Measurements from ENCODE around the gene HNRNPL. TPM values are rescaled to one million over a fixed set of nuclear protein-coding genes. Genes with fewer than 3 reads are reported as not detected.
"Not testable (repeated sequence)": the region's sequence is repeated elsewhere in the genome, so short reads cannot be mapped to it uniquely, and the experiment has no call there.

HNRNPL gene
- total RNA-seq, 1 donor from 2014 or later, result 190 TPM

GRCh38 chr19:38869160-38869835, 19.5 kb upstream of the HNRNPL start:
- no peaks in the 10 kb centered on the region for H3K36me3 ChIP-seq
- no peaks in the 10 kb centered on the region for H3K27me3 ChIP-seq
- no peaks in the 10 kb centered on the region for H3K9me3 ChIP-seq
- H3K27ac ChIP-seq, result peak overlapping the region; percentile 60
- no peak for DNase-seq (ENCODE audit: extremely low spot score in 2 of 2)
- H3K4me3 ChIP-seq, result peak overlapping the region; percentile 49 to 53
- intact Hi-C loops (cut with DNase I), result no loop called here
- peaks cover 20% of the 10 kb centered on the region for H3K4me1 ChIP-seq
- TF ChIP-seq POLR2AphosphoS5 (IDR thresholded peaks at IDR 0.05; ENCODE audit: insufficient read depth in 1 of 2, low read depth in 1 of 2) (no peak), POLR2A (IDR thresholded peaks at IDR 0.05) (no peak), CTCF (IDR thresholded peaks at IDR 0.05) (no peak)

DNA sequence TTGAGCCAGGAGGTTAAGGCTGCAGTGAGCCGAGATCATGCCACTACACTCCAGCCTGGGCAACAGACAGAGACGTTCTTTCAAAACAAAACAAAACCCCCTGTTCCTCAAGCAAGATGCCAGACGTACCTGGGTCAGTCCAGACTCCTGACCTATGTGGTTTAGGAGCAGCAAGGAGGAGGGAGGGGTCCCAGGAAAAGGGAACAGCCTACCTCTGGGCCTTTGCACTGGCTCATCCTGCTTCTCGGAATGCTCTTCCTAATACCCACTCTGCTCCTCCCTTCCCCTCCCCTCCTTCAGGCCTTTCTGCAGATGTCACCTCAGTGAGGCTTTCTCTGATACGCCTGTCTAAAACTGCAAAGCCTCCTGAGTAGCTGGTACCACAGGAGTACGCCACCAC, 18.8 kb upstream of the HNRNPL start:
- Histone ChIP-seq H3K4me1 (peaks cover 27% of the 10 kb centered on the region), H3K9me3 (no peaks in the 10 kb centered on the region), H3K27ac (no peak overlapping the region), H3K36me3 (no peaks in the 10 kb centered on the region), H3K4me3 (no peak overlapping the region), H3K27me3 (no peaks in the 10 kb centered on the region)
- no peak for DNase-seq (ENCODE audit: extremely low spot score in 2 of 2)
- no peak for TF ChIP-seq POLR2AphosphoS5 (IDR thresholded peaks at IDR 0.05; ENCODE audit: insufficient read depth in 1 of 2, low read depth in 1 of 2)
- TF ChIP-seq POLR2A (IDR thresholded peaks at IDR 0.05), result no peak
- TF ChIP-seq CTCF (IDR thresholded peaks at IDR 0.05), result no peak
- intact Hi-C loops (cut with DNase I), result no loop called here

DNA sequence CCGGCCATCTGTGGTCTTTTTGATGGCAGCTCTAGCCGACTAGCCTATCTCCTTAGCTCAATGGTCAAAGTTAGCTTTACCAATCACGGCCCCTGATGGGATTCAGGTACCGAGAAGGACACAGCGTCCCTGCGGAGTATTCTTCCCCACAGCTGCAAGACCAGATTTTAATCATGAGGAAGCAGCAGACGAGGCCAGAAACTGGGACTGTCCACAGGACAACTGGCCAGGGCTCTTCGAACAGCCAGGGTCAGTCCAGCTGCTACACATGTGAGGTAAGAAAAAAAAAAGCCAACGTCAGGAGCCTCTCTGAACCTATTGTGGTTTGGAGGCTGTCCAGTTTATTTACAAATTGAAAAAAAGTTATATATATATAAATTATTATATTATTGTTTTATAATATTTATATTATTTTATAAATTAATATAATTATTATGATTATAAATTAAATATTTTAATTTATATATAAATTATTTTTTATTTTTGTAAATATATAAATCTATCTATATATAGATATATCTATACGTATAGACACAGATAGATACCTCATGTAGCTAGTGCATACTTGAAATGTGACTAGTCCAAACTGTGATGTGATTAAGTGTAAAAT, 17.5 kb upstream of the HNRNPL start:
- intact Hi-C loops (cut with DNase I), result no loop called here
- Histone ChIP-seq H3K27ac (no peak overlapping the region), H3K9me3 (no peaks in the 10 kb centered on the region), H3K4me3 (no peak overlapping the region), H3K36me3 (no peaks in the 10 kb centered on the region), H3K4me1 (peaks cover 40% of the 10 kb centered on the region), H3K27me3 (no peaks in the 10 kb centered on the region)
- DNase-seq (ENCODE audit: extremely low spot score in 2 of 2), result no peak
- no peak for TF ChIP-seq CTCF (IDR thresholded peaks at IDR 0.05)
- TF ChIP-seq POLR2A (IDR thresholded peaks at IDR 0.05), result no peak
- TF ChIP-seq POLR2AphosphoS5 (IDR thresholded peaks at IDR 0.05; ENCODE audit: insufficient read depth in 1 of 2, low read depth in 1 of 2), result no peak

DNA sequence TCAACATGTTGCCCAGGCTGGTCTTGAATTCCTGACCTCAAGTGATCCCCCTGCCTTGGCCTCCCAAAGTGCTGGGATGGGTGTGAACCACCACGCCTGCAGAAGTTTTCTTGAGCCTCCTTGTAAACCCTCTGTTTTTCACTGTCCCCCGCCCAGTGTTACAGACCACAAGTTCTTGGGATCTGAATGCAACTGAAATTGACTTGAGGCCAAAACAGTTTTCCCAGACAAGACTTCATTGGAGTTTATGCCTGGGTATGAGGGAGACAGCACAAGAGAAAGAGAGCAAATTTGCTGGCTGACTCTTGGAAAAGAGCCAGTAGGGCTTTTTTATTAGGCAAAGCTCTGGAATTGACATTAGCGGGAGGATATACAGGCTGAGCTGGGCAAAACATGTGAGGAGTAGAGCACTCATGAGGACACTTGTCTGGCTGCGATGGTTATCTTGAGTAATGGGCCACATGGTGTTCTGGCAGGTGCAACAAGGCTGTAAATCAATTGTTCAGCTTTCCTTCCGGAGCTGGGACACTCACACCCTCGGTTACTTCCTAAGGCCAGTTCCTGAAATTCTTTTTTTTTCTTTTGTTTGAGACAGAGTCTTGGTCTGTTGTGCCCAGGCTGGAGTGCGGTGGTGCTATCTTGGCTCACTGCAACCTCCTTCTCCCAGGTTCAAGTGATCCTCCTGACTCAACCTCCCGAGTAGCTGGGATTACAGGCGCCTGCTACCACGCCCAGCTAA, 12.7 kb upstream of the HNRNPL start:
- intact Hi-C loops (cut with DNase I), result no loop called here
- H3K27me3 ChIP-seq, result no peaks in the 10 kb centered on the region
- H3K4me1 ChIP-seq, result peaks cover 29% of the 10 kb centered on the region

DNA sequence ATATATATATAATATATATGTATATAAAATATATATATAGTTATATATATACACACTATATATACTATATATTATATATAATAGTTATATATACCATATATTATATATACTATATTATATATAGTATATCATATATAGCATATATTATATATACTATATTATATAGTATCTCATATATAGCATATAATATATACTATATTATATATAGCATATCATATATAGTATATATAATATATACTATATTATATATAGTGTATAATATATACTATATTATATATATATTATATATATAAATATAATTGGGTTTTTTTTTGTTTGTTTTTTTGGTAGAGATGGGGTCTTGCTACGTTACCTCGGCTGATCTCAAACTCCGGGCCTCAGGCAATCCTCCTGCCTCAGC, 11.6 kb upstream of the HNRNPL start:
- no peaks in the 10 kb centered on the region for H3K27me3 ChIP-seq
- DNase-seq (ENCODE audit: extremely low spot score in 2 of 2), result no peak
- intact Hi-C loops (cut with DNase I), result no loop called here
- H3K4me1 ChIP-seq, result peaks cover 29% of the 10 kb centered on the region
- TF ChIP-seq POLR2A (IDR thresholded peaks at IDR 0.05) (no peak), CTCF (IDR thresholded peaks at IDR 0.05) (no peak), POLR2AphosphoS5 (IDR thresholded peaks at IDR 0.05; ENCODE audit: insufficient read depth in 1 of 2, low read depth in 1 of 2) (no peak)
- H3K4me3 ChIP-seq, result no peak overlapping the region
- H3K9me3 ChIP-seq, result no peaks in the 10 kb centered on the region
- H3K27ac ChIP-seq, result no peak overlapping the region
- no peaks in the 10 kb centered on the region for H3K36me3 ChIP-seq

More for the DNA sequence above, 12.7 kb upstream of the HNRNPL start:
- no peaks in the 10 kb centered on the region for H3K36me3 ChIP-seq
- no peak for TF ChIP-seq POLR2A (IDR thresholded peaks at IDR 0.05)
- peak; percentile 44 to 90 for TF ChIP-seq POLR2AphosphoS5 (IDR thresholded peaks at IDR 0.05; ENCODE audit: insufficient read depth in 1 of 2, low read depth in 1 of 2)
- H3K27ac ChIP-seq, result peak overlapping the region; percentile 68
- DNase-seq (ENCODE audit: extremely low spot score in 2 of 2), result no peak
- no peaks in the 10 kb centered on the region for H3K9me3 ChIP-seq
- no peak overlapping the region for H3K4me3 ChIP-seq

GRCh38 chr19:38859631-38860204, 9.9 kb upstream of the HNRNPL start:
- H3K27ac ChIP-seq; H3K27me3 ChIP-seq; H3K4me3 ChIP-seq; H3K9me3 ChIP-seq; intact Hi-C loops (cut with DNase I); H3K36me3 ChIP-seq; DNase-seq (ENCODE audit: extremely low spot score in 2 of 2): not testable (repeated sequence)
- H3K4me1 ChIP-seq, result peaks cover 29% of the 10 kb centered on the region
